ENCODE measurements around the gene STX17.

Gene STX17

DNA sequence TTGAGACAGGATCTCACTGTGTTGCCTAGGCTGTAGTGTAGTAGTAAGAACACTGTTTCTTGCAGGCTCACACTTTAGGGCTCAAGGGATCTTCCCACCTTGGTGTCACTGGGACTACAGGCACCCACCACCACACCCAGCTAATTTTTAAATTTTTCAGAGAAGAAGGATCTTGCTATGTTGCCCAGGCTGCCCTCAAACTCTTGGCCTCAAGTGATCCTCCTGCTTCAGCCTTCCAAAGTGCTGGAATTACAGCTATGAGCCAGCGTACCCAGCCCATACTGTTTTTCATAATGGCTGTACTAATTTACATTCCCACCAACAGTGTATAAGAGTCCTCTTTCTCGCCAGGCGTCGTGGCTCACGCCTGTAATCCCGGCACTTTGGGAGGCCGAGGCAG, 5.1 kb downstream of the STX17 start:
- DNase-seq = no peak

GRCh38 chr9:99916650-99917049, 10.2 kb downstream of the STX17 start:
- DNase-seq = no peak

GRCh38 chr9:99918134-99918533, 11.7 kb downstream of the STX17 start:
- no peak for DNase-seq

- no peak for DNase-seq
These were observed 13.5 kb downstream of the STX17 start for GRCh38 chr9:99919930-99920329.

DNA sequence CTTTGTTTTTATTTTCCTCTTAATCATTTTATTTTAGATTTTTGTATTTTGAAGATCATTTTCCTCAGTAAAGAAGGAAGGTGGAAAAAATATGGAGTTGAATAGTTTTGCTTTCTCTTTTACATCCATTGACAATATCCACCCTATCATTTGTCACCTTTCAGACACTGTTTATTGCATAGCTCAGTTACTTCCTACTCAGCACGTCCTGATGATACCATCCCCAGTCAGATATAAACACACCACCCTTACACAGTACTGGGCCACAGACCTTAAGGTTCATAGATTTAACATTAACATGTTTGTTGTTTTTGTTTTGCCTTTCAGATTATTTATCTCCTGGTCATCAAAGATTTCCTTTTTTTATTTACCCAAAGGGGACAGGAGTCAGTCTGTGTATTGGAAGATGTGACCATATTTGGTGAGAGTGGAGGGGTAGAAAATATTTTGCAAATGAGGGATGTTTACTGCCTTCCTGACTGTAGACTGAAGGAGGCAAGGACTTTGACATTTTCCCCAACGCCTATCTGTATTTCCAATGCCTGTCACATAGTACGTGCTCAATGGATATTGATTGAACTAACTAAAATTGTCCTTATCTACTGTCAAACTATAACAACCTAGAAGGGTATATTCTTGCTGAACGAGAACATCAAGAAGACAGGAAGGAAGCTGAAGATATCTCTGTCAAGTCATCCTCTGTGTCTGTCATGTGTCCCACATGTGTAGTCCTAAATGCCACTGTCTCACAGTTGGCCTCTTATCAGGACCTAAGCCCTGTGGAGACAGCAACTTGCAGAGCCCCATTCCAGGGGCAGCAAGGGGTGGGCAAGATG, 15.6 kb downstream of the STX17 start:
- no peak for DNase-seq

DNA sequence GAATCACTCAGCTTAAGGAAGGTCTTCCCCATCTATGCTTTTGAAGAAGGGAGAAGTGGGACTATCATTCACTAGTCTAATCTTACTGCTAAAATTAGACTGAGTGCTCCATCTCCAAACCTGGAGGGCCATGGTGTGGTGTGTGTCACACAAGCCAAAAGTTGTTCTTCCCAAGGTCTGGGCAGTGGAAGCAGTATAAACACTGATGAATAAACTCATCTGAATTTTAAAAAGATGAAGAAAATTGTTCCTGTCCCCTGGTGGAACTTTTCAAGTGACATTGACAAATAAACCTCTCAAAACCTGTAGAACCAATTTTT, 16.2 kb downstream of the STX17 start:
- no peak for DNase-seq

DNA sequence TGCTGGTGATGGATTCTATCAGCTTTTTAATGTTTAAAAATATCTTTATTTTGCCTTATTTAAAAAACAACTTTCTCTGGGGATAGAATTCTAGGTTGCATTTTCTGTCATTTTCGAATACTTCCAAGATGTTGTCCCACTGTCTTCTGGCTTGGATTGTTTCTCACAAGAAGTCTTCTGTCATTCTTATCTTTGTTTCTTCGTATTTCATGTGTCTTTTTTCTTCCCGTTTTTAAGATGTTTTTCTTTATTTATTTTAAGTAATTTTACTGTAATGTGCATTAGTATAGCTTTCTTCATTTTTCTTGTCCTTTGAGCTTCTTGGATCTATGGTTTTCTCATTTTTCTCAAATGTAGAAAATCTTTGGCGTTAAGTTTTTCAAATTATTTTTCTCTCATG, 19.1 kb downstream of the STX17 start:
- no peak for DNase-seq

- DNase-seq = no peak
These were observed 23.2 kb downstream of the STX17 start for GRCh38 chr9:99929652-99930051.

- DNase-seq = no peak
These were observed 24.8 kb downstream of the STX17 start for GRCh38 chr9:99931155-99931840.

GRCh38 chr9:99936947-99937587, 30.6 kb downstream of the STX17 start:
- no peak for DNase-seq

GRCh38 chr9:99947395-99947794, 40.9 kb downstream of the STX17 start:
- DNase-seq = no peak

DNA sequence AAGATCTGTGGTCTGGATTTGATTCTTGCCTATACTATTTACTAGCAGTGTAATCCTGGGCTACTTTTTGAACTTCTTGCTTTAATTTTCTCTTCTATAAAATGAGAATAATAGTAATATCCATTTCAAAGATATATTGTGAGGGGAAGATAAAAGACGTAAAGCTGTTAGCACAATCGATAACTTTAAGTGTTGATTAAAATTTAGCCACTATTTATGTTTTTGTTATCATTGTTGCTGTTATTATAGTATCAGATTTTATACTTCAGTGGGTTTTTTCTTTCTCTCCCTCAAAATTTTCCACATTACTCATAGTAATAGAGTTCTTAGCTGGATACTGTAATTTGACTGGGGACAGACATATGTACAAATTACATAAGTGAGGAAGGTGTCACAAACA, 42.0 kb downstream of the STX17 start:
- DNase-seq = no peak

GRCh38 chr9:99948896-99949295, 42.4 kb downstream of the STX17 start:
- no peak for DNase-seq

GRCh38 chr9:99953861-99954507, 47.5 kb downstream of the STX17 start:
- no peak for DNase-seq

- no peak for DNase-seq
These were observed 48.4 kb downstream of the STX17 start for GRCh38 chr9:99954819-99955218.

DNA sequence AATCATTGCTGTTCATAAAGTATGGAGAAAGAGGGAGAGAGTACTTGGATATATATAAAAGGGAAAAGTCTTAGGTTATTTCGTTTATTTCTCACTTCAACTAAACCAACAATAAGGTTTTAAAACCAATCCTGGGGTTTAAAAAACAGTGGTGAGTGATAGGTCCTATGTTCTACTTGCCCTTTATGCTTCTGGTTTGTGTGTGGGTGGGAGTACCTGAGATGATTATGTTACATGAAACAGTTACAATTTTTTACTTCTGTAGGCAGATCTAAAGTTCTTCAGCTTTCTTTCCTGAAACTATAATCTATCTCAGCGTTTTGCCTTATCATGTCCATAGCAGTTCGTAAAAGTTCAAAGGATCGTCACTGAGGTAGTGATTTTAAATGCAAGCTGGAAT, 49.2 kb downstream of the STX17 start:
- DNase-seq = no peak

- DNase-seq = no peak
These were observed 56.3 kb downstream of the STX17 start for GRCh38 chr9:99962680-99963261.

DNA sequence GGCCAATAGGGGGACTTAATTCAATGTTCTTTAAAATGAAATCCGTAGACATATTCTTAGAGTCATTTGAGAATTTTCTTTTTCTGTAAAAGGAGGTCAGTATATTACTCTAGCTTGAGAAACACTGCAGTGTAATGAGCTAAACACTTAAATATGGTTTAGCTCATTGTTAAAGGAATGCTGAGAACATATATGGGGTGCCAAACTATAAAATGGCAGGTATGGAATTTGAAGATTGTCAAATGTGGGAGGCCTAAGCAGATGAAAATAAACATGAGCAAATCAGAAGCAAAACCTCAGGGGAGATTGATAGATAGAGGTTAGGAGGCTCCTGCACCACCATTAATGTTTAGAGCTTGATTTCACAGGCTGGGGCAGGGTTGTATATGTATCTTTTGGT, 57.9 kb downstream of the STX17 start:
- no peak for DNase-seq

DNA sequence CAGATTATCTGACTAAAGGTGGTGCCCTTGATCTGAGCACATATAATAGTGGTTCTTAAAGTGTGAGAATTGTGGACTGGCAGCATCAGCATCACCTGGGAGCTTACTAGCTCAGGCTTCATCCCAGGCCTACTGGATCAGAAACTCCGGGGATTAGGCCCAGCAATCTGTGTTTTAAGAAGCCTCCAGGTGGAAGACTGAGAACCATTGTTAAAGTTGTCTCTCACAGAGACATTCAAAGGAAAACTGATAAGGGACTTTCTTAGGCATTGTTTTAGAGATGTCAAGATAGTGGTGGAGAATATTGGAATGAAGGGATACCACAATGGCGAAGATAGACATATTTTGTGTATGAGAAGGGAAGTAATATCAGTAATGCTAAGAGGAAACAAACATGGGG, 59.5 kb downstream of the STX17 start:
- no peak for DNase-seq

GRCh38 chr9:99966716-99967115, 60.3 kb downstream of the STX17 start:
- no peak for DNase-seq

GRCh38 chr9:99967457-99967856, 61.0 kb downstream of the STX17 start:
- no peak for DNase-seq

DNA sequence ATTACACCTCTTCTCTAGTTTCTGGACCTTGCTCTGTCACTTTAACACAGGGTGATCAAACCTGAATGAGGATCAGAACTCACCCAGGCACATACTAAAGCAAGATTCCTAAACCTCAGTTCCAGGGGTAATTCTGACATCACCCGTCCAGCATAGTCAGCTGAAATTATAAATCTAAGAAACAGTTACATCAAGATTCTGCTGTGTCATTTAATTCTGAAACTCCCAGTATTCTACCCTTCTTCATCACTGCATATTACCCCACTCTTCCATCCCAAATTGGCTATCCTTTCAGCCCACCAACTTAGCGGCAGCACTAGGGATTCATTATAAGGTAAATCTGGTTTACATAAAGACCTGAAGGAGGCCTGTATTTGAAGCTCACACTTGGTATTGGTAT, 64.0 kb downstream of the STX17 start:
- DNase-seq = no peak

- DNase-seq = no peak
These were observed 65.0 kb downstream of the STX17 start for GRCh38 chr9:99971410-99971809.

Data from GOT3 (cell line).